Measurements from ENCODE around the gene CFAP100.

DNA sequence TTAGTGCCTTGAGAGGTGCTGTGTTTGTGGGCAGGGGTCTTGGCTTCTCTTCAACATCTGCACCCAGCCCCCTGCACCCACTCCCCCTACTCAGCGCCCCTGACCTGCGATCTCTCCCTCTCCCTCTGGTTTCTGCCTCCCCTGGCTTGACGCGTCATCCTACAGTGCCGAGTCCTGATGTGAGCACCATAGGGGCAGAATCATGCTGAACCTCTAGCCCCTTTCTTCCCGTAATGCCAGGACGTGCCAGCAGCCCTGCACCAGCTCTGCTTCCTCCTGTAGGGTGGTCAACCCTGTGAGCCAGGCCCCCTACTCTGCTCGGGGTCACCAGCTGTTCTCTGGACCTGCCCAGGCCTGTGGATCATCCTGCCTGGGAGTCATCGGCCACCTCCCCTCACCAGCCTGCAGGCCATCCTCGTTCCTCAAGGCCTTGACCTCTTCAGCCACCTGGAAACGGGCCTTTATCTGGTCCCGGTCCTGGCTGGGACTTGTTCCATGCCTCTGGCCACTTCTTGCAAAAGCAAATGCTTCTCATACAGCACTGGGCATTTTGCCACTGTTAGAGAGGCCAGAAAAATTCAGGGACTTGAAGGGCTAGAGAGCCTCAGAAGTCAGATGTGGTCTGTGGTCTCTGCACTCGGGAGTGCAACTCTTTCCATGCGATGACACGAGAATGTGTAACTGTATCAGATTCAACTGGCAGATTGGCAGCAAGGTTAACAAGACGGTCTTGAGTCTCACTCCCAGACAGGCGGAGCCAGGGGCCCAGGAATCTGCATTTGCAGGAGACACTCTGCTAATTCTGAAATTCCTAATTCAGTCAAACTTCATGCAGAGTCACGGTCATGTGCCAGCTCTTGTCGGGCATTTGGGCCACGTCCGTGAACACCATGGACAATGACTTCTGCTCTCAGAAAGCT, 20.8 kb upstream of the CFAP100 start:
- TF ChIP-seq, protein P1, sequence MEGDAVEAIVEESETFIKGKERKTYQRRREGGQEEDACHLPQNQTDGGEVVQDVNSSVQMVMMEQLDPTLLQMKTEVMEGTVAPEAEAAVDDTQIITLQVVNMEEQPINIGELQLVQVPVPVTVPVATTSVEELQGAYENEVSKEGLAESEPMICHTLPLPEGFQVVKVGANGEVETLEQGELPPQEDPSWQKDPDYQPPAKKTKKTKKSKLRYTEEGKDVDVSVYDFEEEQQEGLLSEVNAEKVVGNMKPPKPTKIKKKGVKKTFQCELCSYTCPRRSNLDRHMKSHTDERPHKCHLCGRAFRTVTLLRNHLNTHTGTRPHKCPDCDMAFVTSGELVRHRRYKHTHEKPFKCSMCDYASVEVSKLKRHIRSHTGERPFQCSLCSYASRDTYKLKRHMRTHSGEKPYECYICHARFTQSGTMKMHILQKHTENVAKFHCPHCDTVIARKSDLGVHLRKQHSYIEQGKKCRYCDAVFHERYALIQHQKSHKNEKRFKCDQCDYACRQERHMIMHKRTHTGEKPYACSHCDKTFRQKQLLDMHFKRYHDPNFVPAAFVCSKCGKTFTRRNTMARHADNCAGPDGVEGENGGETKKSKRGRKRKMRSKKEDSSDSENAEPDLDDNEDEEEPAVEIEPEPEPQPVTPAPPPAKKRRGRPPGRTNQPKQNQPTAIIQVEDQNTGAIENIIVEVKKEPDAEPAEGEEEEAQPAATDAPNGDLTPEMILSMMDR (IDR thresholded peaks at IDR 0.05): no peak
- no peak for TF ChIP-seq POLR2A (IDR thresholded peaks at IDR 0.05)
